Activated naive CD8-positive, alpha-beta T cell treated with anti-CD3 and anti-CD28 coated beads, Interleukin-2, amount 50 U/mL, for 16 hours (primary cell): ENCODE data around the gene THSD7B.
"Not testable (repeated sequence)": the region's sequence is repeated elsewhere in the genome, so short reads cannot be mapped to it uniquely, and the experiment has no call there.

Experiments
- DNase-seq: peaks from one replicate; pipeline ENCODE4 v3.0.0-alpha.2; 2020; ENCODE audit warnings: low read depth, low spot score

THSD7B gene

GRCh38 chr2:137525641-137526190 is 760.4 kb downstream of the THSD7B start:
- no peak for DNase-seq

- no peak for DNase-seq
These were observed 770.6 kb downstream of the THSD7B start for GRCh38 chr2:137535897-137536296.

- no peak for DNase-seq
These were observed 774.0 kb downstream of the THSD7B start for GRCh38 chr2:137539336-137539735.

GRCh38 chr2:137547842-137548241 is 782.5 kb downstream of the THSD7B start:
- DNase-seq, result no peak

GRCh38 chr2:137566387-137566786 is 801.0 kb downstream of the THSD7B start:
- DNase-seq, result no peak

GRCh38 chr2:137570484-137570883 is 805.1 kb downstream of the THSD7B start:
- DNase-seq, result no peak

GRCh38 chr2:137587834-137588233 is 822.5 kb downstream of the THSD7B start:
- DNase-seq, result not testable (repeated sequence)

GRCh38 chr2:137588578-137588977 is 823.2 kb downstream of the THSD7B start:
- DNase-seq, result not testable (repeated sequence)

- no peak for DNase-seq
These were observed 824.8 kb downstream of the THSD7B start for GRCh38 chr2:137590102-137590501.

GRCh38 chr2:137607722-137608318 is 842.5 kb downstream of the THSD7B start:
- DNase-seq, result no peak

- DNase-seq, result no peak
These were observed 873.6 kb downstream of the THSD7B start for GRCh38 chr2:137638932-137639331.

- DNase-seq, result no peak
These were observed 879.4 kb downstream of the THSD7B start for GRCh38 chr2:137644731-137645130.

- no peak for DNase-seq
These were observed 888.7 kb downstream of the THSD7B start for GRCh38 chr2:137654046-137654445.

- no peak for DNase-seq
These were observed 890.5 kb downstream of the THSD7B start for GRCh38 chr2:137655814-137656213.

- no peak for DNase-seq
These were observed 893.1 kb downstream of the THSD7B start for GRCh38 chr2:137658433-137658832.

GRCh38 chr2:137659616-137660015 is 894.3 kb downstream of the THSD7B start:
- no peak for DNase-seq

- DNase-seq, result no peak
These were observed 904.8 kb downstream of the THSD7B start for GRCh38 chr2:137670111-137670510.

- DNase-seq, result no peak
These were observed 907.7 kb downstream of the THSD7B start for GRCh38 chr2:137672989-137673552.

GRCh38 chr2:137674991-137675390 is 909.6 kb downstream of the THSD7B start:
- no peak for DNase-seq

GRCh38 chr2:137675584-137676327 is 910.4 kb downstream of the THSD7B start:
- no peak for DNase-seq

- no peak for DNase-seq
These were observed 911.0 kb downstream of the THSD7B start for GRCh38 chr2:137676346-137676745.

GRCh38 chr2:137677466-137677865 is 912.1 kb downstream of the THSD7B start:
- no peak for DNase-seq

GRCh38 chr2:137689549-137689948 is 924.2 kb downstream of the THSD7B start:
- no peak for DNase-seq
